Neuron (in vitro differentiated cells): ENCODE measurements around the gene SLC3A2.
"Not testable (repeated sequence)": the region's sequence is repeated elsewhere in the genome, so short reads cannot be mapped to it uniquely, and the experiment has no call there.

Experiments used
- H2AFZ ChIP-seq: one replicate; pipeline ENCODE4 v1.6.1; 2013; ENCODE audit warnings: low read depth, mild to moderate bottlenecking, inconsistent platforms, low read length, moderate library complexity
- H3K27me3 ChIP-seq: one replicate; pipeline ENCODE4 v1.6.1; 2013; ENCODE audit warnings: low read length; ENCODE audit not compliant: insufficient read depth
- H3K36me3 ChIP-seq: one replicate; pipeline ENCODE4 v1.6.1; 2013; ENCODE audit warnings: low read length; ENCODE audit not compliant: insufficient read depth
- H3K4me1 ChIP-seq: one replicate; pipeline ENCODE4 v1.6.1; 2013; ENCODE audit warnings: low read length; ENCODE audit not compliant: insufficient read depth
- H3K4me3 ChIP-seq: 2 replicates; pipeline ENCODE4 v1.5.1; 2013; ENCODE audit warnings: mild to moderate bottlenecking, low read length, moderate library complexity
- H3K9me3 ChIP-seq: one replicate; pipeline ENCODE4 v1.6.1; 2013; ENCODE audit warnings: low read length

The SLC3A2 gene

GRCh38 chr11:62880803-62881578, at the start of gene SLC3A2:
SLC3A2 (plus strand) TSS chr11:62880896; CDS start chr11:62881024, 128 bp downstream.
- Histone ChIP-seq H3K4me3 (peak within 1 kb of the TSS; percentile 75), H3K4me1 (peaks cover 47% of the 10 kb centered on the region), H3K27me3 (no peaks in the 10 kb centered on the region), H3K9me3 (no peaks in the 10 kb centered on the region), H3K36me3 (peaks cover 48% of the 10 kb centered on the region), H2AFZ (no peak within 1 kb of the TSS)

GRCh38 chr11:62830904-62831519, 49.7 kb upstream of the SLC3A2 start:
- H3K4me1 ChIP-seq, result peaks cover 18% of the 10 kb centered on the region
- H3K4me3 ChIP-seq, result peak overlapping the region; percentile 81
- H3K27me3 ChIP-seq, result no peaks in the 10 kb centered on the region
- H3K36me3 ChIP-seq, result peaks cover 36% of the 10 kb centered on the region
- H3K9me3 ChIP-seq, result no peaks in the 10 kb centered on the region
- peak overlapping the region; percentile 84 for H2AFZ ChIP-seq

- no peaks in the 10 kb centered on the region for H3K9me3 ChIP-seq
- peaks cover 18% of the 10 kb centered on the region for H3K4me1 ChIP-seq
- H3K36me3 ChIP-seq, result peaks cover 39% of the 10 kb centered on the region
- H3K27me3 ChIP-seq, result no peaks in the 10 kb centered on the region
- peak within 1 kb of the TSS; percentile 81 for H3K4me3 ChIP-seq
- H2AFZ ChIP-seq, result peak within 1 kb of the TSS; percentile 84
Measured at GRCh38 chr11:62831520-62832335, 49.0 kb upstream of the SLC3A2 start, which contains the start of gene STX5. STX5 (minus strand) TSS chr11:62832051; CDS start chr11:62831243, 808 bp downstream.

GRCh38 chr11:62832336-62833234, 48.1 kb upstream of the SLC3A2 start, which contains the start of gene TEX54:
TEX54 (minus strand) TSS chr11:62832841.
- Histone ChIP-seq H3K9me3 (no peaks in the 10 kb centered on the region), H3K36me3 (peaks cover 38% of the 10 kb centered on the region), H3K4me3 (peak within 1 kb of the TSS; percentile 81), H3K4me1 (peaks cover 18% of the 10 kb centered on the region), H2AFZ (peak within 1 kb of the TSS; percentile 84), H3K27me3 (no peaks in the 10 kb centered on the region)

- H3K36me3 ChIP-seq, result peaks cover 38% of the 10 kb centered on the region
- no peak overlapping the region for H3K4me3 ChIP-seq
- H2AFZ ChIP-seq, result no peak overlapping the region
- peaks cover 22% of the 10 kb centered on the region for H3K4me1 ChIP-seq
- no peaks in the 10 kb centered on the region for H3K27me3 ChIP-seq
- H3K9me3 ChIP-seq, result no peaks in the 10 kb centered on the region
Measured at GRCh38 chr11:62835336-62835735, 45.4 kb upstream of the SLC3A2 start.

GRCh38 chr11:62839050-62839945, 41.4 kb upstream of the SLC3A2 start, which contains the start of gene WDR74:
WDR74 (minus strand) TSS chr11:62839590; CDS start chr11:62839570, 20 bp downstream.
- Histone ChIP-seq H3K9me3 (no peaks in the 10 kb centered on the region), H3K4me1 (peaks cover 18% of the 10 kb centered on the region), H3K36me3 (peaks cover 27% of the 10 kb centered on the region), H2AFZ (peak within 1 kb of the TSS; percentile 32), H3K4me3 (peak within 1 kb of the TSS; percentile 81), H3K27me3 (no peaks in the 10 kb centered on the region)

- not testable (repeated sequence) for H3K9me3 ChIP-seq, H3K27me3 ChIP-seq
- H3K36me3 ChIP-seq, result peaks cover 12% of the 10 kb centered on the region
- peak overlapping the region; percentile 32 for H2AFZ ChIP-seq
- H3K4me1 ChIP-seq, result peaks cover 18% of the 10 kb centered on the region
- H3K4me3 ChIP-seq, result peak overlapping the region; percentile 81
Measured at GRCh38 chr11:62840721-62841360, 39.9 kb upstream of the SLC3A2 start.

GRCh38 chr11:62841361-62842170, 39.1 kb upstream of the SLC3A2 start:
- peaks cover 18% of the 10 kb centered on the region for H3K4me1 ChIP-seq
- H3K9me3 ChIP-seq, result no peaks in the 10 kb centered on the region
- H3K36me3 ChIP-seq, result peaks cover 7% of the 10 kb centered on the region
- H2AFZ ChIP-seq, result peak overlapping the region; percentile 64
- no peaks in the 10 kb centered on the region for H3K27me3 ChIP-seq
- peak overlapping the region; percentile 52 for H3K4me3 ChIP-seq

- H3K9me3 ChIP-seq, result no peaks in the 10 kb centered on the region
- peaks cover 18% of the 10 kb centered on the region for H3K4me1 ChIP-seq
Measured at GRCh38 chr11:62842171-62842741, 38.4 kb upstream of the SLC3A2 start.

GRCh38 chr11:62842891-62843290, 37.8 kb upstream of the SLC3A2 start:
- H3K36me3 ChIP-seq, H2AFZ ChIP-seq, H3K27me3 ChIP-seq, H3K9me3 ChIP-seq: not testable (repeated sequence)
- H3K4me3 ChIP-seq, result peak overlapping the region; percentile 52
- peaks cover 18% of the 10 kb centered on the region for H3K4me1 ChIP-seq

More at GRCh38 chr11:62842171-62842741, 38.4 kb upstream of the SLC3A2 start:
- Histone ChIP-seq H3K4me3 (peak overlapping the region; percentile 52), H3K36me3 (peaks cover 7% of the 10 kb centered on the region), H2AFZ (peak overlapping the region; percentile 64), H3K27me3 (no peaks in the 10 kb centered on the region)
